ENCODE measurements around the gene SOD2.
"Not testable (repeated sequence)": the region's sequence is repeated elsewhere in the genome, so short reads cannot be mapped to it uniquely, and the experiment has no call there.

The SOD2 gene

DNA sequence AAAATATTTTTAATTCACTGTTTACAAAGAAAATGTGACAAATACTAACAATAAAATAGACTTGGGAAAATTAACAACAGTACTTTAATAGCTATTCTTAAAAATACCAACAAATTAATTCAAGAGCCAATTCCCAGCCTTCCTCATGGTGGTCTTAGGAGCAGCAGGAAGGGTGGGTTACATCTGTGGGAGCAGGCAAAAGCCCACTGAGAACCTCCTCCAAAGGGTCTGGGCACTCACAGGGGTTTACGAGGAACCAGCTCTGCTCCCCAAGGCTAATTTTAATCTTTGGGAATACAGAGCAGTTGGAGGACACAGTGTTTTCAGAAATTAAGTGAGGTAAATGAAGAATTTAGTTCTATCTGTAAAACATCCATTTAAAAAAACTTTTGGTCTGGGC is 10.2 kb downstream of the SOD2 start:
- DNase-seq (ENCODE audit: low read depth in 2 of 2) = no peak

DNA sequence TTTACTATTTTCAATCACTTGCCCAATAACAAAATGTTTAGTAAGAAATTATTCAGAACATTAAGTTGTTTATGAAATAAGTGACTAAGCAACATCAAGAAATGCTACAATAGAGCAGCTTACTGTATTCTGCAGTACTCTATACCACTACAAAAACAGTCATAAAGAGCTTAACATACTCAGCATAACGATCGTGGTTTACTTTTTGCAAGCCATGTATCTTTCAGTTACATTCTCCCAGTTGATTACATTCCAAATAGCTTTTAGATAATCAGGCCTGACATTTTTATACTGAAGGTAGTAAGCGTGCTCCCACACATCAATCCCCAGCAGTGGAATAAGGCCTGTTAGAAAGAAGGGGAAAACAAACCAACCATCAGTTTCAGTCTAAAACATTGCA is 10.7 kb downstream of the SOD2 start:
- DNase-seq (ENCODE audit: low read depth in 2 of 2) = no peak

DNA sequence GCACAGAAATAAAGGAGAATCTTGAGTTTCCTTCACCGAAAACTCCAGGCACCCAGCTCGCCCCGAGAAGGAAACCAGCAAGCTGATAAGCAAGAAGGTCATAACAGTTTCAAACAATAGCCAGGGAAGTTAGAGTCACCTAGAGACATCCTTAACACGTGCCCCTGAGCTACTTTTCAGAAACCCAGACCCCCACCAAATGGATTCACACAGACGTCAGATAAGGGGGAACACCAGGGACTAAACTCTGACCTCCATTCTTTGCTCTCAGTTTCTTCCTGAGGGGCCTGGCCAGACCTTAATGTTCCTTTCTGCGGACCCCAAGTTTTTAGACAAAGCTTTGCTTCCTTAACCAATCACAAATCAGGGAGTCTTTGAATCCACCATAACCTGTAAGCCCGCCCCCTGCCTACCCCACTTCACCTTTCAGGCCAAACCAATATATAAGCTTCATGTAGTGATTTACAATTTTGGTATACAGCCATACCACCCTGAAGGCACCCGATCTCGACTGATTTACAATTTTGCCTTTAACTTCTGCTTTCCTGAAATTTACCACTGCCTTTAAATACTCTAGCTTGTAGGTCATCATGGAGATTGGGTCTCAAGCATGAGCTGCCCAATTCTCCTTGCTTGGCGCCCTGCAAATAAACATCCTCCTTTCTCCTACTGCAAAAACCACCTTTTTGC is 11.7 kb downstream of the SOD2 start:
- DNase-seq (ENCODE audit: low read depth in 2 of 2) = no peak

DNA sequence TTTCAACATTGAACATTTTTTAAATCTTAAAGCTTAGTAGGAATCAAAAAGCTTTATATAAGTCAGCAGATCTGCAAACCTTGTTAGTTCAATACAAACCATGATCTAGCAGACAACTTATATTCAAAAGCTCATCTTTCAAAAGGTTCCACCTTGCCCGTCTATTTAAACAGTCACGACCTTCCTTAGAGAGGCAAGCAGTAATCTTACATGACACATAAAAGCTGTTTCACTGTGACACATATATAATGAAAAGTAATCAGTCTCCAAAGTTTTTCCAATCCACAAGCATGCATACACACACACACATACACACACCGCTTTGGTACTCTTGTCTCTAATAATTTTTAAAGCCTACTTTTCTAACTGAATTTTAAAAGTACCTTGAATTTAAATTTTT is 12.9 kb downstream of the SOD2 start:
- no peak for DNase-seq (ENCODE audit: low read depth in 2 of 2)

DNA sequence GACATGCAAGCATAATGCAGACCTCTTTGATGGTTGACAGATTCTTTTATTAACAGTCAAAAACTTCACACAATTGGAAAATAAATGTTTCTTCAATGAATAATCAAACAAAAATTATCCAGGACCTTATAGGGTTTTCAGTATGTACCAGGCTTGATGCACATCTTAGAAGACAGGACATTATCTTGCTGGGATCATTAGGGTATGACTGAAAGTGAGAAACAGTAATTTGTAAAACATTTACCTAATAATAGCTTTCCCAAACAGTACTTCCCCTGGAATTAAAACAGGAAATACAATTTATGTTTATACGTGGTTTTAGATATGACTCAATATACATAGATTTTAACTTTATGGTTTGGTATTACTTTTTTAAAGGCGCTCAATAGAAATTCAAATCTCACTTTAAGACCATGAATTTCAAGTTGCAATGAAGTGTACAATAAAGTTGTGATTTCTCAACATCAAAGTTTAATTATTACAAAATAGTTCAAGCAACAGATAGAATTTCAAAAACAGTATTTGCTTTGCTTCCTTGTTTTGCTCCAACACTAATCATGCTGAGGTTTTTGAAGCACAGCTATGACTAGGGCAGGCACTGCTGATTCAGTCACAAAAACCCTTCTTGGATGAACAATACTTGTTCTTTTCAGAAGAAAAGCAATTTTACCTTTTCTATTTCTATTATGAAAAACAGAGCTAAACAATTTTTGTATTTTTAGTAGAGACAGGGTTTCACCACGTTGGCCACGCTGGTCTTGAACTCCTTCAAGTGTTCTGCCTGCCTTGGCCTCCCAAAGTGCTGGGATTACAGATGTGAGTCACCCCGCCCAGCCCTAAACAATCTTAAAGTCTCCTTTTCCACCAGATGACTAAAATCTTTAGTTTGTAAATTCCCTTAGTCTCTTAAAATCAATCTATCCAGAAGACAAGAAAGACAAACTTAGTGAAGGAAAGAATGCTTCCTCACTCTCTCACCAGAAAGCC is 13.7 kb downstream of the SOD2 start:
- DNase-seq (ENCODE audit: low read depth in 2 of 2) = no peak

DNA sequence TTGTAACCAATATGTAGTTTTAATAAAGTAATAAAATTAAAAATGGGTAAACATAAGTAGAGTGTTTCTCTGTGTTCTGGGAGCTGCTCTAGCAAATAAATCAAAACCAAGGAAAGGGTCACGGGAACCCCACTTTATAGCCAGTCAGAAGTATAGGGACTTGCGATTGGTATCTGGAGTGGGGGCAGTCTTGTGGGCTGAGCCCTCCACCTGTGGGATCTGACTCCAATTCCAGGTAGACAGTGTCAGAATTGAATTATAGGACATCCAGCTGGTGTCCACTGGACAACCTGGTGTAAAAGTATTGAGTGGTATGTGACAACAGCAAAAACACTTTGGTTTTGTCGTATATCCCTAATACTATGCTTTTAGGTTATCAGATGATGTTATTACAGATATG is 14.5 kb downstream of the SOD2 start:
- no peak for DNase-seq (ENCODE audit: low read depth in 2 of 2)

DNA sequence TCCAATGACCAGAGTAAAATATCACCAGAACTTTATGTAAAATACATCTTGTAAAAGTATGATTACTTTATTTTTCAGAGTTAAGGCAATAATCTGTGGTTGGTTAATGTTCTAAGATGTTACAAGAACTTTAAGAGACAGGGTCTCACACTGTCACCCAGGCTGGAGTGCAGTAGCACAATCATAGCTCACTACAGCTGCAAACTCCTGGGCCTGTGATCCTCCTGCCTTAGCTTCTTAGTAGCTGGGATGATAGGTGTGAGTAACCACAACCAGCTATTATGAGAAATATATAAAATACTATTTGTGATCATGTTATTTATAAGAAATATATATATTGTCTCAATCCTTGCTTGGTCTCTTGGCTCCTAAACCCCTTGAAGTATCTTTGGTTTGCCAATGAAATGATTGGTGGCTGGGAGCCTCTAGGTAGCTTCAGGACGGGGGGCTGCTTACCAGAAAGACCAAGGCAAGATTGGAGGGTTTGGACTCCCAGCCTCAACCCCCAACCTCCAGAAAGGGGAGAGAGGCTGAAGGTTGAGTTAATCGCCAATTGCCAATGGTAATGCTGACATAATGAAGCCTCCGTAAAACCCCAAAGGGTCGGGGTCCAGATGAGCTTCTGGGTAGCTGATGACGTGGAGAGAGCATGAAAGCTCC is 15.4 kb downstream of the SOD2 start:
- DNase-seq (ENCODE audit: low read depth in 2 of 2) = no peak

DNA sequence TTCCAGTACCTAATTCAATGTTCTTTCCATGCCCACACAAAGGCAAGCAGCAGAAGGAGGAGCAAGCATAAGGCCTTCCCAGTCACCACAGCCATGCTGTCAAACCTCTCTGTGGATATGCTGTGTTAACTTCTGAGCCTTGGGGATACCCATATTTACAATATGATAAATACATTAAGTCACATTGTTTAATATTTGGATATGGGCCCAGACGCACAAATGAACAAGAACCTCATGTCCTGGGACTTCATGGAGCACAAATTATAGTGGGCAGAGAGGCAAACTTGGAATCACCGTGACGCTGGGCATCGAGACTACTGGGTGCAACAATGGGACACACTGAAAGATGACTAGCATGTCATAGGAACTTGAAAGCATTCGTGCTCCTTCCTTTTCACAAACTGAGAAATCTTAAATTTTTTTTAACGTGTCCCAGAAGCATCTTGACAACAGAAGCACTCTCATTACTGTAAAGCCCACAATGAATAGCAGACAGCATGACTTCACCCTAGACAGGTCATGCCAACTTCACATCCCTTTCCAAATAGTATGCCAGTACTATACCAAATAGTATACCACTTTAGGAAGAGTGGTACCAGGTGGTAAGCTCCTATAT is 16.0 kb downstream of the SOD2 start:
- DNase-seq (ENCODE audit: low read depth in 2 of 2) = no peak

DNA sequence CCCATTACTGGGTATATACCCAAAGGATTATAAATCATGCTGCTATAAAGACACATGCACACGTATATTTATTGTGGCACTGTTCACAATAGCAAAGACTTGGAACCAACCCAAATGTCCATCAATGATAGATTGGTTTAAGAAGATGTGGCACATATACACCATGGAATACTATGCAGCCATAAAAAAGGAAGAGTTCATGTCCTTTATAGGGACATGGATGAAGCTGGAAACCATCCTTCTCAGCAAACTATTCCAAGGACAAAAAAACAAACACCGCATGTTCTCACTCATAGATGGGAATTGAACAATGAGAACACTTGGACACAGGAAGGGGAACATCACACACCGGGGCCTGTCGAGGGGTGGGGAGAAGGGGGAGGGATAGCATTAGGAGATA is 16.8 kb downstream of the SOD2 start:
- DNase-seq (ENCODE audit: low read depth in 2 of 2) = not testable (repeated sequence)

DNA sequence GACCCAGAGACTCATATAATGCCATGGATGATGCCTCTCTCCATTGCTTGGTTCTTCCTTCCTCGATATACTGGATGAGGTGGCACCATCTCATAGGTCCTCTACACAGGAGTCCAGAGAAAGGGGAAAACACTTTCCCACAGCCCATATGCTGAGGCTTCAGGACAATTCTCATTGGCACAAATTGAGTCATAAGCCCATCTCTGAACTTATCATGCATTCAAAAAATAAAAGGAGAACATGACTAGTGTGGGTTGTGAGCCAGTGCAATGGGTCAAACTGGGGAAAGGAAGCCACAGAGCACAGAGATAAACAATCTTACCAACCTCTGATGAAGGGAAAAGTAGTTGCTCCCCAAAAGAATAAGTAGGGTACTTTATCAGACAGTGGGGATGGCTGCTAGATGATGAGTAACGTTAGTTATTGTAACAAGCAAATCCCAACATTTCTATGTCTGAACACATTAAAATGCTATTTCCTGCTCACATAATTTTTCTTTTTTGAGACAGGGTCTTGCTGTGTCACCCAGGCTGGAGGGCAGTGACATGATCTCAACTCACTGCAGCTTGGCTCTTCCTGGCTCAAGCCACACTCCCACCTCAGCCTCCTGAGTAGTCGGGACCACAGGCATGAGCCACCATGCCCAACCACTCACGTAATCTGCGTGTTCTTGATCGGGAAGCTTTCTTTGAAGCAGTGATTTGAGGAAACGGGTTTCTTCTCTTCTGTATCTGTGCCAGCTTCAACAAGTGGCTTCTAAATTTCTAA is 27.0 kb downstream of the SOD2 start:
- DNase-seq (ENCODE audit: low read depth in 2 of 2) = no peak

DNA sequence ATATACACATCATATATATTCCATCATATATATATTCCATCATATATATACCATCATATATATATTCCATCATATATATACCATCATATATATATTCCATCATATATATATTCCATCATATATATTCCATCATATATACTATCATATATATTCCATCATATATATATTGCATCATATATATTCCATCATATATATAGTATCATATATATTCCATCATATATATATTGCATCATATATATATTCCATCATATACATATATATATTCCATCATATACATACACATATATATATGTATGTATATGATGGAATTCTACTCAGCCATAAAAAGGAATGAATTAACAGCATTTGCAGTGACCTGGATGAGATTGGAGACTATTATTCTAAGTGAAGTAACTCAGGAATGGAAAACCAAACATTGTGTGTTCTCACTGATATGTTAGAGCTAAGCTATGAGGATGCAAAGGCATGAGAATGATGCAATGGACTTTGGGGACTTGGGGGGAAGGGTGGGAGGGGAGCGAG is 29.6 kb downstream of the SOD2 start:
- not testable (repeated sequence) for DNase-seq (ENCODE audit: low read depth in 2 of 2)

DNA sequence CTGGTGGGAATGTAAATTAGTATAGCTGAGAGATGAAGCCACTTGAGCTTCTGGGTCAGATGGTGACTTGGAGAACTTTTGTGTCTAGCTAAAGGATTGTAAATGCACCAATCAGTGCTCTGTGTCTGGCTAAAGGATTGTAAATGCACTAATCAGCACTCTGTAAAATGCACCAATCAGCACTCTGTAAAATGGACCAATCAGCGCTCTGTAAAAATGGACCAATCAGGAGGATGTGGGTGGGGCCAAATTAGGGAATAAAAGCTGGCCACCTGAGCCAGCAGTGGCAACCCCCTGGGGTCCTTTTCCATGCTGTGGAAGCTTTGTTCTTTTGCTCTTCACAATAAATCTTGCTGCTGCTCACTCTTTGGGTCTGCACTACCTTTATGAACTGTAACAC is 31.1 kb downstream of the SOD2 start:
- DNase-seq (ENCODE audit: low read depth in 2 of 2) = not testable (repeated sequence)

DNA sequence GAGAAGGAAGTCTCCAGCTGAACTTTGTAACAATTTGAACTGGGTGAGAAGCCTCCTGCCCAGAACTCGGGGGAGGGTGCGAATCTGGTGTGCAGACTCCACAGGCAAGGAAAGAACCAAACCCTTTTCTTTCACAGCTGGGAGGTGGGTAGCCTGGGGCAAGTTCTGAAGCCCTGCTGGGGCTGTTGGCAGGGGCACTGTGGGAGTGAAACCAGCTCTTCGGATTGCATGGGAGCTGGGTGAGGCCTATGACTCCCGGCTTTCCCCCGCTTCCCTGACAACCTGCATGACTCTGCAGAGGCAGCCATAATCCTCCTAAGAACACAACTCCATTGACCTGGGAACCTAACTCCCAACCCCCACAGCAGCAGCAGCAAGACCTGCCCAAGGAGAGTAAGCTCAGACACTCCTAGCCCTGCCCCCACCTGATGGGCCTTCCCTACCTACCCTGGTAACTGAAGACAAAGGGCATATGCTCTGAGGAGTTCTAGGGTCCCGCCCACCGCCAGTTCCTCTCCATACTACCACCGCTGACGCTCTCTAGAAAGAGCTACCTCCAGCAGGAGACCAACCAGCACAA is 37.5 kb downstream of the SOD2 start:
- DNase-seq (ENCODE audit: low read depth in 2 of 2) = no peak

DNA sequence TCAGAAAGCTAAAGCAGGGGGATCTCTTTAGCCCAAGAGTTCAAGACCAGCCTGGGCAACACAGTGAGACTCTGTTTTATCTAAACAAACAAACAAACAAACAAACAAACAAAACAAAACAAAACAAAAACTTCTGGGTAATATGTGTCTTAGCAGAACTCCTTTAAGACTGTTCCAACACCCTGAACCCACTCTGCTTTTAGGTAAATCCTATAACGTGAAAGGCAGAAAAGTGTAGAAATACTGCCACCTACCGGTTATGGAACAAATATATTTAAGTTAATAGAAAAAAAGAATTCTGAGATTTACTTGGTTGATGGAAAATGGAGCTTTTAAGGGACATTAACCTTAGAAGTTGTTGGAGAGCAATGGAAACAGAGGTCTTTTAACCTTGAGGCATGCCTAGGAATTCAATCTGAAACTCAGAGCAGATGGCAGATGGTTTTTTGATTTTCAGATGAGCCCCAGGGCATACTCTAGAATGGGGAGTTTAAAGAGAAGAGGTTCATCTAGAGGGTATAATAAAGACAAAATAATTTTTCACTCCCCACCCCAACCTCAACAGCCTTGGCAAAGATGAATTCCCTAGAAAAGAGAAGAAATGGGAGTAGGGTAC is 38.5 kb downstream of the SOD2 start:
- DNase-seq (ENCODE audit: low read depth in 2 of 2) = no peak

DNA sequence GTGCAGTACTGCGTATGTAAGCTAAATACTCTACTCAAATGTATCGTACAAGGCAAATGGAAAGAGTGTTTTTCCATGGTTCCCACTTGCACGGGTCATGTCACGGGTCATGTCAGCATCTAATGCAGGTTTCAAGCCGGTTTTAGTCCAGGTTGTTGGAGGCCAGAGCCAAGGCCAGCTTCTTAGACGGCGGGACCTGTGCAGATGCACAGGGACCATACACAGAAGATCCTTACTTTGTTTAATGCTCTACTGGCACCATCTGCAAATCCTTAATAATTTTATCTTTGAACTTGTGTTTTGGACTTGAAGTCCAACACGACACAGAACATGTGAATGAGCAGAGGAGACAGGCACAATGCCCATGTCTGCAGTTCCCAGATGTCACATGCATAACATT is 42.7 kb downstream of the SOD2 start:
- no peak for DNase-seq (ENCODE audit: low read depth in 2 of 2)

DNA sequence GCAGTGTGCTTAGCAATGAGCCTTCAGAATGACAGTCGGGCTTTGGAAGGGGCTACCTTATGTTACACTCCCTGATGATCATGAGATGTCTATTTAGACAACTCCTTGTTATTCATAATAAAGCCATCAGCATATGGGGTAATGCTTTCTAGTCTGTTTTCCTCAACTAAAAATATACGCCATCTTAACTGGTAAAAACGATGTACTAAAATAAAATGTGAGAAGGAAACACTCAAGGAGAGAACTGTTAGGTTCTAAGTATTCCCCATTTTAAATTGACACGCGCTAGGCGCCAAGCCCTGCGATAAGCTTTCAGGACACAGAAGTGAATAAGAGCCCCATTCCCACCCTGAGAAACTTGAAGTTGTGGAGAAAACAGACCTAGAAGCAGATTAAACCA is 43.6 kb downstream of the SOD2 start:
- DNase-seq (ENCODE audit: low read depth in 2 of 2) = no peak

DNA sequence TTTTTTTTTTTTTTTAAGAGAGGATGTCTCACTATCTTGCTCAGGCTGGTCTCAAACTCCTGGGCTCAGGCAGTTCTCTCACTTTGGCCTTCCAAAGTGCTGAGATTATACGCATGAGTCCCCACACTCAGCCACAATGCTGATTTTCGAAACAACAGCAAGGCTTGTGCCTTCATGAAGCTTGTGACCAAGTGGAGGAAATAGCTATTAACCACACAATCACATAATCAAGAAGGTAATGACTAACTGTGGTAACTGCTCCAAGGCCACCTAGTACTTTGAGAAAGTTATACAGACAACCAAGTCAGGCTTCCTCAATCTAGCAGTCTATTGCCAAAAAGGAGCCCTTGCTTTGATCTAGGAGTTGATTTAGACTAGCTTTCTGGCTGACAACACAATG is 46.3 kb downstream of the SOD2 start:
- DNase-seq (ENCODE audit: low read depth in 2 of 2) = no peak

DNA sequence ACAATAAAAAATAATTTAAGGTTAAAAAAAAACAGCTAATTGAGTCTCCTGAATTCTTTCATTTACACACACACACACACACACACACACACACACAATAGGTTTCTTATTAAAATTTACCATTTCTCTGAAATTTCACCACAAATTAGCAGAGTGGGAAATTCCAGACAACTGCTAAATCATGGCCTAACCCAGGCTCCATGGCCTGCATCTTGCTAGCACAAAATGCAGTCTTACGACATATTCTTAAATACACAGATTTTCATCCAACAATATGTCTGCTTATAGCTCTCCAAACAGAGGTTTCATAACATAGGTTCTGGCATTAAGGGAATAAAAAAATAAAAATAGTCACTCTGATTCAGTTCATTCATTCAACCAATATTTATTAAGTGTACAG is 46.9 kb downstream of the SOD2 start:
- DNase-seq (ENCODE audit: low read depth in 2 of 2) = no peak

DNA sequence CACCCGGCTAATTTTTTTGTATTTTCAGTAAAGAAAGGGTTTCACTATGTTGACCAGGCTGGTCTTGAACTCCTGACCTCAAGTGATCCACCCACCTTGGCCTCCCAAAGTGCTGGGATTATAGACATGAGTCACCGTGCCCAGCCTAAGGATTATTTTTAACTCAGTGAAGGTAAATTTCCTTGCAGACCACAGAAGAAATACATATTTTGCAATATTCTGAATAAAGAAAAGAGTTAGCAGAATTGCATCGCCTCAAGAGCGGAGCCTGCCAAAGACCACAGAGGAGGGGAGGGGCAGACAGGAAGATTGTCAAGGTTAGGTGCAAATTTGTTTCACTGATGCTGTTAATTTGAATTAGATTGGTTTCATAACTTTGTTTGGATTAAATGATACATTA is 47.4 kb downstream of the SOD2 start:
- DNase-seq (ENCODE audit: low read depth in 2 of 2) = no peak
